IMR-90 (cell line): ENCODE data around the gene GAL3ST1. TPM values are rescaled to one million over a fixed set of nuclear protein-coding genes. Genes with fewer than 3 reads are reported as not detected.

Experiments
- ATAC-seq: fragments of 200-7000 bp; cut with Tn5 transposase; 2 replicates; pipeline ENCODE4 v1.9.1; 2020; ENCODE audit warnings: low read depth, mild to moderate bottlenecking, moderate library complexity
- BruUV-seq: library from RNA; stranded (reverse); fragments of 400-500 nt; replicated peaks from 2 replicates; lab custom pipeline; 2021; lab: Mats Ljungman, UMichigan
- CTCF ChIA-PET: fragments of 300-600 bp; formaldehyde crosslinking; extraction: SDS; loops from one replicate; lab custom pipeline; 2021; ENCODE audit warnings: antibody characterized with exemption; lab: Yijun Ruan, JAX
- POLR2A ChIA-PET: fragments of 300-600 bp; sonication (Branson Sonifier 250); formaldehyde crosslinking; loops from one replicate; lab custom pipeline; 2022; ENCODE audit warnings: antibody characterized with exemption; ENCODE audit not compliant: unreplicated experiment; lab: Charles Lee
- DNase-seq: peaks from one replicate; pipeline ENCODE4 v3.0.0; 2013
- H2AFZ ChIP-seq: replicated peaks from 2 replicates; pipeline ENCODE3; 2013; ENCODE audit warnings: low read length, mild to moderate bottlenecking; ENCODE audit not compliant: poor library complexity
- H2AK5ac ChIP-seq: 2 replicates; pipeline ENCODE4 v1.6.1; 2013; ENCODE audit warnings: low read depth, low read length, inconsistent platforms
- H2AK9ac ChIP-seq: replicated peaks from 2 replicates; pipeline ENCODE3; 2013; ENCODE audit warnings: mild to moderate bottlenecking, low read depth, low read length, moderate library complexity; ENCODE audit not compliant: poor library complexity
- H2BK120ac ChIP-seq: 2 replicates; pipeline ENCODE4 v1.6.1; 2013; ENCODE audit warnings: low read depth, low read length, inconsistent platforms
- H2BK15ac ChIP-seq: 3 replicates; pipeline ENCODE4 v1.6.1; 2013; ENCODE audit warnings: low read depth, low read length, inconsistent platforms
- H2BK20ac ChIP-seq: 2 replicates; pipeline ENCODE4 v1.6.1; 2013; ENCODE audit warnings: low read depth, mild to moderate bottlenecking, inconsistent platforms, low read length, moderate library complexity
- H2BK5ac ChIP-seq: 2 replicates; pipeline ENCODE4 v1.6.1; 2013; ENCODE audit warnings: mild to moderate bottlenecking, low read depth, low read length, inconsistent platforms; ENCODE audit not compliant: poor library complexity, severe bottlenecking
- H3K14ac ChIP-seq: replicated peaks from 2 replicates; pipeline ENCODE4 v1.6.1; 2013; ENCODE audit warnings: low read depth, low read length, inconsistent platforms
- H3K18ac ChIP-seq: 2 replicates; pipeline ENCODE4 v1.6.1; 2013; ENCODE audit warnings: low read depth, low read length, control low read depth
- H3K23ac ChIP-seq: 2 replicates; pipeline ENCODE4 v1.6.1; 2013; ENCODE audit warnings: low read depth, low read length, inconsistent platforms
- H3K27ac ChIP-seq: 2 replicates; pipeline ENCODE4 v1.5.1; 2013; ENCODE audit warnings: mild to moderate bottlenecking, control low read depth, low read length; ENCODE audit not compliant: insufficient read depth
- H3K27me3 ChIP-seq: 2 replicates; pipeline ENCODE4 v1.6.1; 2013; ENCODE audit warnings: low read length; ENCODE audit not compliant: control insufficient read depth, insufficient read depth
- H3K36me3 ChIP-seq: 2 replicates; pipeline ENCODE4 v1.6.1; 2013; ENCODE audit warnings: low read length, mixed read lengths; ENCODE audit not compliant: control insufficient read depth, insufficient read depth
- H3K4ac ChIP-seq: 2 replicates; pipeline ENCODE4 v1.6.1; 2013; ENCODE audit warnings: low read depth, low read length, inconsistent platforms
- H3K4me1 ChIP-seq: 2 replicates; pipeline ENCODE4 v1.6.1; 2013; ENCODE audit warnings: low read length, mixed read lengths; ENCODE audit not compliant: control insufficient read depth, insufficient read depth
- H3K4me2 ChIP-seq: 2 replicates; pipeline ENCODE4 v1.6.1; 2013; ENCODE audit warnings: low read depth, mild to moderate bottlenecking, control low read depth, low read length, moderate library complexity
- H3K4me3 ChIP-seq: 2 replicates; pipeline ENCODE4 v1.5.1; 2013; ENCODE audit warnings: low read depth, mild to moderate bottlenecking, control low read depth, low read length, moderate library complexity; ENCODE audit not compliant: insufficient read depth
- H3K56ac ChIP-seq: 2 replicates; pipeline ENCODE4 v1.6.1; 2013; ENCODE audit warnings: low read length, inconsistent platforms; ENCODE audit not compliant: insufficient read depth; ENCODE audit errors: extremely low read depth
- H3K79me1 ChIP-seq, 2 experiments: 2 replicates each; pipeline ENCODE4 v1.6.1; 2013; ENCODE audit warnings: low read length in 2 of 2, inconsistent platforms in 1 of 2, low read depth in 1 of 2
- H3K9ac ChIP-seq: 2 replicates; pipeline ENCODE4 v1.6.1; 2013; ENCODE audit warnings: low read depth, low read length, control low read depth
- H3K9me1 ChIP-seq: 2 replicates; pipeline ENCODE4 v1.6.1; 2013; ENCODE audit warnings: low read length, inconsistent platforms; ENCODE audit not compliant: insufficient read depth
- H3K9me3 ChIP-seq: 2 replicates; pipeline ENCODE4 v1.6.1; 2013; ENCODE audit warnings: low read length; ENCODE audit not compliant: control insufficient read depth, insufficient read depth
- H4K20me1 ChIP-seq: 2 replicates; pipeline ENCODE4 v1.6.1; 2013; ENCODE audit warnings: low read length, inconsistent platforms; ENCODE audit not compliant: insufficient read depth
- H4K5ac ChIP-seq: 2 replicates; pipeline ENCODE4 v1.6.1; 2013; ENCODE audit warnings: mild to moderate bottlenecking, low read depth, low read length, control low read depth
- H4K8ac ChIP-seq, 2 experiments: 2 replicates each; pipeline ENCODE4 v1.6.1; 2013; ENCODE audit warnings: low read depth in 2 of 2, low read length in 2 of 2, control low read depth in 1 of 2, inconsistent platforms in 1 of 2
- H4K91ac ChIP-seq: 2 replicates; pipeline ENCODE4 v1.6.1; 2013; ENCODE audit warnings: low read depth, low read length, inconsistent platforms; ENCODE audit not compliant: insufficient read depth
- BHLHE40 ChIP-seq: fragments of 150-350 bp; IDR thresholded peaks from 2 replicates; pipeline ENCODE4 v1.6.1; 2016; ENCODE audit warnings: mild to moderate bottlenecking, low read depth, low read length
- CHD1 ChIP-seq: IDR thresholded peaks from 2 replicates; pipeline ENCODE4 v1.6.1; 2012; ENCODE audit warnings: low read depth, low read length, improper control_type of control experiment
- MAFK ChIP-seq: IDR thresholded peaks from 2 replicates; pipeline ENCODE4 v1.6.1; 2012; ENCODE audit warnings: low read depth, low read length, improper control_type of control experiment
- MAZ ChIP-seq: IDR thresholded peaks from 2 replicates; pipeline ENCODE4 v1.6.1; 2012; ENCODE audit warnings: low read depth, mild to moderate bottlenecking, low read length, improper control_type of control experiment, moderate library complexity, borderline replicate concordance
- MXI1 ChIP-seq: IDR thresholded peaks from 2 replicates; pipeline ENCODE4 v1.6.1; 2012; ENCODE audit warnings: low read depth, mild to moderate bottlenecking, low read length, moderate library complexity, borderline replicate concordance
- NFE2L2 ChIP-seq: fragments of 150-350 bp; IDR thresholded peaks from 2 replicates; pipeline ENCODE4 v1.6.1; 2016; ENCODE audit warnings: low read depth, mild to moderate bottlenecking, low read length
- POLR2A ChIP-seq: IDR thresholded peaks from 2 replicates; pipeline ENCODE4 v1.6.1; 2012; ENCODE audit warnings: mild to moderate bottlenecking, low read depth, low read length
- RAD21 ChIP-seq: IDR thresholded peaks from 2 replicates; pipeline ENCODE4 v1.6.1; 2012; ENCODE audit warnings: low read length, improper control_type of control experiment
- RCOR1 ChIP-seq: IDR thresholded peaks from 2 replicates; pipeline ENCODE4 v1.6.1; 2012; ENCODE audit warnings: mild to moderate bottlenecking, low read length, improper control_type of control experiment; ENCODE audit not compliant: insufficient replicate concordance
- RFX5 ChIP-seq: IDR thresholded peaks from 2 replicates; pipeline ENCODE4 v1.8.0; 2012; ENCODE audit warnings: low read depth, mild to moderate bottlenecking, low read length, moderate library complexity
- SMC3 ChIP-seq: fragments of 150-350 bp; IDR thresholded peaks from 2 replicates; pipeline ENCODE4 v1.6.1; 2016; ENCODE audit warnings: low read depth, mild to moderate bottlenecking, antibody characterized with exemption, low read length, moderate library complexity
- WGBS, 2 experiments: methylation state at CpG; one replicate each; pipeline versions ENCODE4 v1.1.5 to v1.1.7; 2013; ENCODE audit warnings: missing lambda C conversion rate in 2 of 2; ENCODE audit not compliant: insufficient read length in 1 of 2; ENCODE audit errors: extremely low coverage in 2 of 2; 5-methylcytosine and 5-hydroxymethylcytosine counted together
- dilution Hi-C: fragments of 300-500 bp; cut with HindIII; formaldehyde crosslinking; loops from one replicate; pipeline ENCODE4 v1.14.3; 2018; ENCODE audit warnings: low sequenced_read_pairs; ENCODE audit not compliant: unreplicated experiment
- in situ Hi-C: fragments of 300-500 bp; cut with MboI; formaldehyde crosslinking; loops from 3 replicates; pipeline ENCODE4 v1.14.3; 2019; ENCODE audit warnings: low sequenced_read_pairs, inconsistent platforms, mixed read lengths
- intact Hi-C: fragments of 100-400 bp; cut with micrococcal nuclease; formaldehyde crosslinking; loops from 2 replicates; pipeline ENCODE4 v1.10.0; 2022
- polyA plus RNA-seq, 3 experiments: library from polyadenylated mRNA; depleted of rRNA; stranded (reverse); fragments of >200 nt; gene quantifications; 2 replicates each; pipeline ENCODE4 v1.2.3, GENCODE V29; 2012; ENCODE audit warnings: low replicate concordance in 1 of 3
- total RNA-seq: library from RNA; depleted of rRNA; stranded (reverse); fragments of >200 nt; gene quantifications from 2 replicates; pipeline ENCODE4 v1.2.3, GENCODE V29; 2012
- TF ChIP-seq, protein P1 (sequence below): conservative IDR thresholded peaks from 2 replicates; pipeline ENCODE4 v1.5.1; 2012; ENCODE audit warnings: mild to moderate bottlenecking, low read depth, low read length, improper control_type of control experiment
- TF ChIP-seq, protein P2 (sequence below): fragments of 150-350 bp; IDR thresholded peaks from 2 replicates; pipeline ENCODE4 v1.6.1; 2017; ENCODE audit warnings: mild to moderate bottlenecking, antibody characterized with exemption, low read length, low read depth

The GAL3ST1 gene
- total and polyA plus RNA-seq, 2 of the 4 experiments (the other 2 are of a cell fraction), result not detected

DNA sequence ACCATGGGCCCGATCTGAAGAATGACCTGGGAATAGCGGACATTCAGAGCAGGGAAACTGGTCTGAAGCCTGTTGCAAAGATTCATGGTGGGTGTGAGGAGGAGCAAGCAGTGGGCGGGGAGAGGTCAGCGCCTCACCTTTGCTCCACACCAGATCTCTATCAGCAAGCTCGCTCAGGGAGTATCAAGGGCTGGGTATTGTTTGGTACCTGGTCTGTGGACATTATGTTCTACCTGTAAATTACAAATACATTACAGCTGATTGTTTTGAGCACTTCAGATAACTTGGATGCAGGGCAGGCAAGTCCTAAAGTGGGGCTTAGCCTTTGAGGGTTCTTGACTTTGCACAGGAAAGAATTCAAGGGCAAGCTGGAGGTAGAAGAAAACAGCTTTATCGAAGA is 58.2 kb downstream of the GAL3ST1 start:
- Histone ChIP-seq H3K9me3 (peaks cover 3% of the 10 kb centered on the region; the same call in 1 of the 2 replicates), H2BK120ac (no peak overlapping the region), H3K4ac (no peak overlapping the region), H4K91ac (no peak overlapping the region), H3K9ac (no peak overlapping the region), H2AK5ac (no peak overlapping the region), H3K14ac (no peak overlapping the region), H2BK5ac (no peak overlapping the region), H3K4me1 (no peaks in the 10 kb centered on the region), H3K23ac (no peak overlapping the region), H2AFZ (no peak overlapping the region), H2AK9ac (no peak overlapping the region), H3K79me1 (no peaks in the 10 kb centered on the region), H3K56ac (no peak overlapping the region), H3K36me3 (no peaks in the 10 kb centered on the region), H4K20me1 (no peaks in the 10 kb centered on the region), H4K5ac (no peak overlapping the region), H4K8ac (no peak overlapping the region), H3K9me1 (no peaks in the 10 kb centered on the region), H3K4me3 (no peak overlapping the region), H3K4me2 (no peak overlapping the region), H2BK15ac (no peak overlapping the region), H3K27me3 (peaks cover 31% of the 10 kb centered on the region), H2BK20ac (no peak overlapping the region), H3K27ac (no peak overlapping the region), H3K18ac (no peak overlapping the region)
- ChIA-PET CTCF (no interaction called here), POLR2A (no interaction called here)
- no peak for DNase-seq
- intact Hi-C loops (no loop called here), in situ Hi-C loops (no loop called here), dilution Hi-C loops (no loop called here)
- ATAC-seq, result no peak
- BruUV-seq, result no TSS peak
- TF ChIP-seq POLR2A (no peak), MAFK (no peak), RFX5 (no peak), SMC3 (no peak), NFE2L2 (no peak), RCOR1 (no peak), MAZ (no peak), RAD21 (no peak), BHLHE40 (no peak), MXI1 (no peak), CHD1 (no peak)
- TF ChIP-seq, protein P1, sequence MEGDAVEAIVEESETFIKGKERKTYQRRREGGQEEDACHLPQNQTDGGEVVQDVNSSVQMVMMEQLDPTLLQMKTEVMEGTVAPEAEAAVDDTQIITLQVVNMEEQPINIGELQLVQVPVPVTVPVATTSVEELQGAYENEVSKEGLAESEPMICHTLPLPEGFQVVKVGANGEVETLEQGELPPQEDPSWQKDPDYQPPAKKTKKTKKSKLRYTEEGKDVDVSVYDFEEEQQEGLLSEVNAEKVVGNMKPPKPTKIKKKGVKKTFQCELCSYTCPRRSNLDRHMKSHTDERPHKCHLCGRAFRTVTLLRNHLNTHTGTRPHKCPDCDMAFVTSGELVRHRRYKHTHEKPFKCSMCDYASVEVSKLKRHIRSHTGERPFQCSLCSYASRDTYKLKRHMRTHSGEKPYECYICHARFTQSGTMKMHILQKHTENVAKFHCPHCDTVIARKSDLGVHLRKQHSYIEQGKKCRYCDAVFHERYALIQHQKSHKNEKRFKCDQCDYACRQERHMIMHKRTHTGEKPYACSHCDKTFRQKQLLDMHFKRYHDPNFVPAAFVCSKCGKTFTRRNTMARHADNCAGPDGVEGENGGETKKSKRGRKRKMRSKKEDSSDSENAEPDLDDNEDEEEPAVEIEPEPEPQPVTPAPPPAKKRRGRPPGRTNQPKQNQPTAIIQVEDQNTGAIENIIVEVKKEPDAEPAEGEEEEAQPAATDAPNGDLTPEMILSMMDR, result no peak
- TF ChIP-seq, protein P2, sequence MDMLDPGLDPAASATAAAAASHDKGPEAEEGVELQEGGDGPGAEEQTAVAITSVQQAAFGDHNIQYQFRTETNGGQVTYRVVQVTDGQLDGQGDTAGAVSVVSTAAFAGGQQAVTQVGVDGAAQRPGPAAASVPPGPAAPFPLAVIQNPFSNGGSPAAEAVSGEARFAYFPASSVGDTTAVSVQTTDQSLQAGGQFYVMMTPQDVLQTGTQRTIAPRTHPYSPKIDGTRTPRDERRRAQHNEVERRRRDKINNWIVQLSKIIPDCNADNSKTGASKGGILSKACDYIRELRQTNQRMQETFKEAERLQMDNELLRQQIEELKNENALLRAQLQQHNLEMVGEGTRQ, result no peak
- WGBS, 2 experiments, result 60% methylated on average over 2 of the region's 6 CpGs; no CpG with 5 or more reads in 1 of the 2 experiments
